Stimulated activated CD8-positive, alpha-beta memory T cell treated with anti-CD3 and anti-CD28 coated beads, Interleukin-7, amount 100 ng/mL, for 4 hours (primary cell): ENCODE measurements around the gene PRAC1.
A peak's percentile ranks its signal among the peaks of the same experiment; 100 is the strongest.

Experiments
- DNase-seq, 2 donors: peaks; one replicate each; pipeline ENCODE4 v3.0.0-alpha.2; 2020; ENCODE audit warnings: low read depth in 2 of 2

Gene PRAC1

GRCh38 chr17:48704361-48705248, 17.7 kb downstream of the PRAC1 start:
- no peak for DNase-seq

GRCh38 chr17:48701864-48702532, 20.3 kb downstream of the PRAC1 start:
- no peak for DNase-seq

GRCh38 chr17:48693178-48693577, 29.1 kb downstream of the PRAC1 start:
- DNase-seq = no peak

DNA sequence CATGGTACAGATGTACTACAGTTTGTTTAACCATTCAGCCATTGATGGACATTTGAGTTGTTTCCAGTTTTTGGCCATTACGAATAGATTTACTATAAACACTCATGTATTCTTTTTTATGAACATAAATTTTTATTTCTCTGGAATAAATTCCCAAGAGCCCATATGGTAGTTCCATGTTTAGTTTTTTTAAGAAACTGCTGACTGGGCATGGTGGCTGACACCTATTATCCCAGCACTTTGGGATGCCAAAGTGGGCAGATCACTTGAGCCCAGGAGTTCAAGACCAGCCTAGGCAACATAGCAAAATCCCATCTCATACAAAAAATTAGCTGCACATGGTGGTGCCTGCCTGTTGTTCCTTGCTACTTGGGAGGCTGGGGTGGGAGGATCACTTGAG, 30.3 kb downstream of the PRAC1 start:
- no peak for DNase-seq

DNA sequence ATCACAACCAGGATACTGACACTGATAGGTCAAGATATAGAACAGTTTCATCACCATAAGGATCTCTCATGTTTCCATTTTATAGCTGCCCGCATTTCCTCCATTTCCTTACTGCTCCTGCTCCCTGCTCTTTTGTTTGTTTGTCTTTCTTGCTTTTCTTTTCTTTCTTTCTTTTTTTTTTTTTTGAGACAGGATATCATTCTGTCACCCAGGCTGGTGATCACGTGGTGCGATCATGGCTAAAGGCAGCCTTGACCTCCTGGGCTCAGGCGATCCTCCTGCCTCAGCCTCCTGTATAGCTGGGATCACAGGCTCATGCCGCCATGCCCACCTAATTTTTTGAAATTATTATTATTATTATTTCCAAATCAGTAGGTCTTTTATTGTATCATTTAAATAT, 31.7 kb downstream of the PRAC1 start:
- DNase-seq = no peak

DNA sequence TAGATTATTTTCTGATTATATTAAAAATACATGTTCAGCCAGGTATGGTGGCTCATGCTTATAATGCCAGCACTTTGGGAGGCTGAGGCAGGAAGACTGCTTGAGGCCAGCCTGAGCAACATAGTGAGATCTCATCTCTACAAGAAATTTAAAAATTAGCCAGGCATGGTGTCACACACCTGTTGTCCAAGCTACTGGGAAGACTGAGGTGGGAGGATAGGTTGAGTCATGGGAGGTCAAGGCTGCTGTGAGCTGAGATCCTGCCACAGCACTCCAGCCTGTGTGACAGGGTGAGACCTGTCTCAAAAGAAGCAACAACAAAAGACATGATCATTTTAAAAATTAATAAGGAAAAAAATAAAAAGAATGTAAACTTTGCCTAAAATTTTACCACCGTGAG, 40.7 kb downstream of the PRAC1 start:
- DNase-seq = no peak

DNA sequence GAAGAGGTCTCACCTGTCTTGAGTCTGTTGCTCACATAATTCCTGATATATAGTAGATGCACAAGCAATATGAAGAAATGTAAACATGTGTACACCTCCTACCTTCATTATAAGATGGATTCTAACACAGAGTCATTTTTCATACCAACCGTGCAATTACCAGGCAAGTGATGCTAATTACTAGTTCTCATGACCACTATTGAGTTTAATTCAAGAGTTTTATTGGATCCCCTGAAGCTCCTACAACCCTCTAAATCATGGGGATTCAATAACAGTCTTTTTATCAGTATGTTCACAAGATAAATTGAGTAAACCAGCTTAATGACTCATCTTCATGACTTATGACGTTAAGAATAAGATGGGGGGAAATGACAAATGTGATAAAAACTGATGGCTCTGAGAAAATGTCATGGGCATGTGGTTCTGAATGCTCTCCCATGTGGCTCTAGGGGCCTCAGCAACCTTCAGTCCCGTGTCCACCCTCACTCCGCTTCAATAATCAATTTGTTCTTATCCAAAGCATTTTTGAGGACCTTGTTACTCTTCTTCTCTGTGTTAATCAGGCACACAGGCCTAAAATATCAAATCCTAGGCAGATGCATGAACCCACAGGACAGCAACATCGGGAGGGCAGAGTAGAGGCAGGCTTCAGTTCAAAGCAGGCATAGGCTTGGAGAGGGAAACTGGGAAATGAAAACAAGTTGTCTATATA, 42.8 kb downstream of the PRAC1 start:
- DNase-seq = no peak

- peak; percentile 14 to 46 for DNase-seq
These were observed 44.0 kb downstream of the PRAC1 start for GRCh38 chr17:48678141-48678971.

- no peak for DNase-seq
These were observed 45.3 kb downstream of the PRAC1 start for GRCh38 chr17:48676963-48677558.

DNA sequence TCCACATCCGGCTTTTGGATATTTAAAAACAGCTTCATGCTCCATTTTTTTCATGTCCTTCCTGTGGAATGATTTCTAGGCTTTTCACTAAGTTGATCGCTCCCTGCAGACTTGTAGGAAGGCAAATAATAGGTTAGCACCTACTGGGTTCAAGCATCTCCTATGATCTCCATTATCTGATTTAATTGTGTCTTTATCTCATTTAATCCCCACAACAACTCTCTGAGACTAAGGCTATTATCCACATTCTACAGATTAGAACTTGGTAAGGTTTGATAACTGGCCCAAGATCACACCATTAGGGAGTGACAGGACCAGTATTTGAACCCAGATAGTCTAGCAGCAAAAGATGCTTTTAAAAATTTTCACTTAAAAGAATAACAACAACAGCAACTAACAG, 50.0 kb downstream of the PRAC1 start:
- DNase-seq = no peak
